HTERT RPE-1 (cell line): ENCODE results near the gene CEBPA.
"Not testable (repeated sequence)": the region's sequence is repeated elsewhere in the genome, so short reads cannot be mapped to it uniquely, and the experiment has no call there.

Experiments
- in situ Hi-C: fragments of 300-500 bp; cut with MboI; formaldehyde crosslinking; loops from 4 replicates; pipeline ENCODE4 v1.14.3; 2020; ENCODE audit warnings: low sequenced_read_pairs

Gene CEBPA

GRCh38 chr19:33301144-33301899 lies 1.0 kb downstream of the CEBPA start:
- in situ Hi-C loops, result no loop called here

- in situ Hi-C loops, result no loop called here
Measured at GRCh38 chr19:33300894-33301143, 1.5 kb downstream of the CEBPA start.

DNA sequence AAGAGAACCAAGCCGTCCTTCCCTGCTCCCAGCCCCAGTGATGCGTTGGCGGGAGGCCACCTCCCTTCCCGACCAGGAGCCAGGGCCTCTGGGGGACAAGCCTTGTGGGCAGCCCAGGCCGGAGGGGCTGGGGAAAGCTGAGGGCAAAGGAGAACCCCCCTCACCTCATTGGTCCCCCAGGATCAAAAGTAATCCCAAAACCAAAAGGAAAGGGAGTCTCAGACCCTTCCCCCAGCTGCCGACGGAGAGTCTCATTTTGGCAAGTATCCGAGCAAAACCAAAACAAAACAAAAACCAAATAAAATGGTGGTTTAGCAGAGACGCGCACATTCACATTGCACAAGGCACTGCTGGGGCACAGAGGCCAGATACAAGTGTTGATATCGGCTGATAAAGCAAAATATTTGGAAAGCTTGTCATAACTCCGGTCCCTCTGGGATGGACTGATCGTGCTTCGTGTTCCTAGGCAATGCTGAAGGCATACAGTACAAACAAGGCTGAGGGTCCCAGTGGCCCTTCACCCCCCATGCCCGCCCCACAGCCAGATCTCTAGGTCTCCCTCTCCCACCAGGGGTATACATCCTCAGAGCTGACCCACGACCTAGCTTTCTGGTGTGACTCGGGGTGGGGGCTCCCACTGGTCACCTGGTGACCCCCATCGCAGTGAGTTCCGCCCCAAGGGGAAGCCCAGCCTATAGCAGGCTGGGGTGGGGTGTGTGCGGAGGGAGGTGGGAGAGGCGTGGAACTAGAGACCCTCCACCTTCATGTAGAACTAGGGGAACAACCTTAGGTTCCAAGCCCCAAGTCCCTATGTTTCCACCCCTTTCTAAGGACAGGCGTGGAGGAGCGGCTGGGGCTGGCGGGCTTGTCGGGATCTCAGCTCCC lies 2.1 kb downstream of the CEBPA start:
- in situ Hi-C loops, result no loop called here

- in situ Hi-C loops, result no loop called here
Measured at GRCh38 chr19:33299051-33299688, 3.2 kb downstream of the CEBPA start.

- in situ Hi-C loops, result no loop called here
Measured at GRCh38 chr19:33298146-33298911, 4.0 kb downstream of the CEBPA start.

DNA sequence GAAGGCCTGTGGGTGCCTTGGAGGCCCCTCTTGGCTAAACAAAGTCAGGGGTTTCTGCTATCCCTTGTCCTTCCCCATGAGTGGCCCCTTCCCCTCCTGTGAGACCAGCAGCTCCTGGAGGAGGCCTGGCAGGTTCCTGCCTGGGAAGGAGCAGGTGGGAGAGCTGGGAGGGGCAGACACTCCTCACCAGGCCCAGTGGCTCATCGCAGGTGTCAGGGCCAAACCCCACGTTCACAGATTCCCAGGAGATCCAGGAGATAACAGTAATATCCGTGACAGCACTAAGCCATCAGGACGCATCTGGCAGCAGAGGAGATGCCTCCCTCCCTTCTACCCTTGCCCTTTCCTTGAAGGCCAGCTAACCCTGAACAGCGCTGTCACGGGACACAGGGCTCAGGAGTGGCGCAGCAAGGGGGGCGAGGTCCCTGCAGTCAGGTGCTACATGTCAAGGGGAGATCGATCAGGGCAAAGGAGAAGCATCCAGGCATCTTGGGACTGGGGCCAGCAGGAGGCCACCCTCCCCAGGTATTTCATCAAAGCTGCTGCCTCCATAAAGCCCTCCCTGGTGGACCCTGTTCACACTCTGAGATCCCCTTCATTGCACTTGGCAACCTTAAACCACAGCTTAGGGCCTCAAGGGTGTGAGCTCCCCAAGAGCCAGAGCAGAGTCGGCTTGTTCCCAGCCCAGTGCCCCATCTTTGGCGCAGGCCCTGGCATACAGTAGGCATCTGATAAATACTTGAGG lies 4.8 kb downstream of the CEBPA start:
- in situ Hi-C loops, result no loop called here

- in situ Hi-C loops, result no loop called here
Measured at GRCh38 chr19:33296488-33296971, 5.8 kb downstream of the CEBPA start.

- in situ Hi-C loops, result no loop called here
Measured at GRCh38 chr19:33295621-33296487, 6.5 kb downstream of the CEBPA start.

- in situ Hi-C loops, result not testable (repeated sequence)
Measured at GRCh38 chr19:33295046-33295445, 7.3 kb downstream of the CEBPA start.

GRCh38 chr19:33294058-33294798 lies 8.1 kb downstream of the CEBPA start:
- in situ Hi-C loops, result no loop called here

GRCh38 chr19:33293255-33294057 lies 8.9 kb downstream of the CEBPA start:
- in situ Hi-C loops, result no loop called here

DNA sequence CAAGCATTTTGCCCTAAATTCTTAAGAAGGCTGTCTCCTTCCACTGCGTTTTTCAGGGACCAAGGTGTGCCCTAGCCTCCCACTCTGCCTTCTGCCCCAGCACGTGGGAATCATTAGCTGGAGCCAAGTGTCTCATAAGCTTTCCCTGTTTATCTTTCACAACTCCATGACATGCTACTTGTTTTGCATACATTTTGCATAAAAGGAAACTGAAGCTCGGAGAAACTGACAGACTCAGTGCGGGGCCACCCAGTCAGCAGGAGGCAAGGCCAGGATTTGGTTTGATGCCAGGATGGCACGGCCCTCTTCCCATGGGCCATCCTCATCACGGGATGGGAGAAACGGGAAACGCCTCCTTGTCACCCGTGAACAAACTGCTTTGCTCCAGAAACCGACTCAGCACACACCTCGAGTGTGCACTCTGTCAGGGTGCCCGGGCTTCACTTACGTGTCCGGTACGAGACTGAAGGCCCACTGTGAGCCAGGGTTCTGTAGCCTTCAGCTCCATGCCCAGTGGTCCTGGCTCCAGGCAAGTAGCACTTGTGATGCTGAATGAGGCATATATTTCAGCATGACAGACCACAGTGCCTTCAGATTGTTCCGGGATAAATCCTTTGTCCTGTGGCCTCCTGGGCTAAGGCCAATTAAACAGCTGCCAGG lies 9.6 kb downstream of the CEBPA start:
- in situ Hi-C loops, result no loop called here

GRCh38 chr19:33291623-33292534 lies 10.5 kb downstream of the CEBPA start:
- in situ Hi-C loops, result no loop called here

- in situ Hi-C loops, result no loop called here
Measured at GRCh38 chr19:33290956-33291622, 11.2 kb downstream of the CEBPA start.

DNA sequence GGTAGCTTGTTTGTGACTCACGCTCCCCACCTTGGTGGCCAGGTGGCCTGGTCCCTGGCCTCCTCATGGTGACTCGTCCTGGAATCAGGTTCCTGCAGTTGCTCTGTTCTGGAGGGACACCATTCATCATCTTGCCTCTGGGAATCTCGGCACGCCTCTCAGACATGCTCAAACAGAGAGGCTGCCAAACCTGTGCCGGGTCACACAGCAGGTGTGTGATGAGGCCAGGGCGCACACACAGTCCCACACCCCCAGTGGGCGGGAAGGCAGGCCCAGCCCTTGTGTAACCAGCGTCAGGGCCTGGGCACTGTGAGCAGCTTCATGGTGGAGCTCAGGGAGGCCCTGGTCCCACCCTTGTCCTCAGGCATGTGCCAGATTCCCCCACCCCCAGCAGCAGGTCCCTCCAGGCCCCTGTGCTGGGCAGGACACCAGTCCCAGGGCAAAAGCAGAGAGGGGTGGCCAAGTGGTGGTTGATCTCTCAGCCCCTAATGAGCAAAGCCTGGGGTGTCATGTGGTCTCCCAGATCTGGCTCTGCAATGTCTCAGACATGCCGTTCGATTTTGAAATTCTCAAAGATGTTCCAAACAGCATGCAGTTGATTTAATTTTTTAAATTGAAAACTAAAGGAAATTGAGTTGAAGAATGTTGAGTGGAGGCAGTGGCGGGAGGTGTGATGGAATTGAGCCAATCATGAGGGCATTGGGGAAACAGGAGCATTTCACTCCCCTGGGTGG lies 12.1 kb downstream of the CEBPA start:
- in situ Hi-C loops, result no loop called here
